Natural killer cell (primary cell): Measurements from ENCODE around the gene SRP14. TPM values are rescaled to one million over a fixed set of nuclear protein-coding genes. Genes with fewer than 3 reads are reported as not detected.
"Not testable (repeated sequence)": the region's sequence is repeated elsewhere in the genome, so short reads cannot be mapped to it uniquely, and the experiment has no call there.

ENCODE experiments used
- ATAC-seq, 3 donors: fragments of 150-1000 bp in 2 of 3; fragments of 200-7000 bp in 1 of 3; cut with Tn5 transposase; 1 replicate in 1 of 3; 2 replicates in 2 of 3; pipeline ENCODE4 v1.10.0; 2021; ENCODE audit warnings: mild to moderate bottlenecking in 2 of 3, moderate library complexity in 2 of 3
- DNase-seq, 2 donors: peaks; one replicate each; pipeline versions ENCODE4 v3.0.0 to v3.0.0-alpha.2; 2013 to 2021; ENCODE audit warnings: mixed read lengths in 1 of 2
- H3K27ac ChIP-seq: one replicate; pipeline ENCODE4 v1.5.1; 2013; ENCODE audit warnings: mild to moderate bottlenecking, low read length
- H3K27me3 ChIP-seq: one replicate; pipeline ENCODE4 v1.6.1; 2013; ENCODE audit warnings: low read length; ENCODE audit not compliant: control insufficient read depth, insufficient read depth
- H3K36me3 ChIP-seq: one replicate; pipeline ENCODE4 v1.6.1; 2013; ENCODE audit warnings: low read length; ENCODE audit not compliant: control insufficient read depth, insufficient read depth
- H3K4me1 ChIP-seq: one replicate; pipeline ENCODE4 v1.6.1; 2013; ENCODE audit warnings: low read length; ENCODE audit not compliant: control insufficient read depth, insufficient read depth
- H3K4me3 ChIP-seq: one replicate; pipeline ENCODE4 v1.5.1; 2013; ENCODE audit warnings: low read length
- H3K9me3 ChIP-seq: one replicate; pipeline ENCODE4 v1.6.1; 2013; ENCODE audit warnings: low read length; ENCODE audit not compliant: control insufficient read depth, insufficient read depth
- H3K27ac Mint-ChIP-seq, 2 donors: one replicate each; pipeline ENCODE4 v1.8.0; 2022; ENCODE audit warnings: mild to moderate bottlenecking in 2 of 2, mixed read lengths in 2 of 2, moderate library complexity in 1 of 2
- H3K27me3 Mint-ChIP-seq, 2 donors: one replicate each; pipeline ENCODE4 v1.8.0; 2022; ENCODE audit warnings: low read depth in 2 of 2, mixed read lengths in 2 of 2
- H3K36me3 Mint-ChIP-seq: one replicate; pipeline ENCODE4 v1.8.0; 2022; ENCODE audit warnings: mixed read lengths
- H3K4me1 Mint-ChIP-seq, 2 donors: one replicate each; pipeline ENCODE4 v1.8.0; 2022; ENCODE audit warnings: mixed read lengths in 2 of 2
- H3K4me3 Mint-ChIP-seq: one replicate; pipeline ENCODE4 v1.8.0; 2022; ENCODE audit warnings: mild to moderate bottlenecking, moderate library complexity, mixed read lengths
- H3K9me3 Mint-ChIP-seq, 2 donors: one replicate each; pipeline ENCODE4 v1.8.0; 2022; ENCODE audit warnings: mixed read lengths in 2 of 2
- CTCF ChIP-seq: fragments of 200-600 bp; IDR thresholded peaks from one replicate; pipeline ENCODE4 v1.8.0; 2022; ENCODE audit warnings: antibody characterized with exemption
- WGBS: methylation state at CpG from one replicate; pipeline ENCODE4 v1.1.7; 2013; ENCODE audit warnings: missing lambda C conversion rate; ENCODE audit not compliant: insufficient coverage; 5-methylcytosine and 5-hydroxymethylcytosine counted together
- intact Hi-C: fragments of 100-400 bp; cut with micrococcal nuclease; formaldehyde crosslinking; loops from one replicate; pipeline ENCODE4 v1.14.2; 2022
- total RNA-seq, 4 donors: library from RNA; stranded (reverse); fragments of 120-200 nt in 1 of 4; gene quantifications; one replicate each; pipeline versions ENCODE4 v1.2.3 to v1.2.4, GENCODE V29; 2013 to 2022

The SRP14 gene
- total RNA-seq, 3 donors from 2014 or later (not counting 1 experiment from before 2014, with no cell fraction given): 126 to 143 (median 127) TPM

GRCh38 chr15:40040293-40040635, 1.3 kb upstream of the SRP14 start:
- Histone ChIP-seq H3K9me3 (no peaks in the 10 kb centered on the region), H3K36me3 (peaks cover 22% of the 10 kb centered on the region), H3K4me1 (peaks cover 27% of the 10 kb centered on the region), H3K27me3 (no peaks in the 10 kb centered on the region), H3K4me3 (no peak overlapping the region), H3K27ac (no peak overlapping the region)
- DNase-seq (no peak), ATAC-seq (no peak)
- Mint-ChIP-seq H3K9me3 (no peaks in the 10 kb centered on the region), H3K4me1 (peaks cover 39 to 46% of the 10 kb centered on the region in 2 donors), H3K4me3 (peak overlapping the region; percentile 75), H3K27ac (peak overlapping the region; percentile 96 to 99), H3K27me3 (no peaks in the 10 kb centered on the region), H3K36me3 (peaks cover 13% of the 10 kb centered on the region)
- WGBS: 73% methylated on average over 6 of the region's 6 CpGs
- TF ChIP-seq CTCF: no peak
- intact Hi-C loops: no loop called here

- no peak for DNase-seq
- peak overlapping the region; percentile 99 for H3K4me3 Mint-ChIP-seq
These were observed 725 bp downstream of the SRP14 start for GRCh38 chr15:40038275-40038637.

GRCh38 chr15:40037721-40038120, 1.3 kb downstream of the SRP14 start:
- H3K36me3 Mint-ChIP-seq: peaks cover 20% of the 10 kb centered on the region
- H3K4me1 ChIP-seq: peaks cover 18% of the 10 kb centered on the region
- no peaks in the 10 kb centered on the region for H3K9me3 ChIP-seq
- no peak for ATAC-seq
- H3K9me3 Mint-ChIP-seq: no peaks in the 10 kb centered on the region
- intact Hi-C loops: loop anchor here (10.0 kb wide), 1 partner anchor 253 kb away; the partner anchor contains the start of gene FSIP1
- peak overlapping the region; percentile 93 for H3K27ac ChIP-seq
- no peak overlapping the region for H3K4me3 ChIP-seq
- H3K27me3 ChIP-seq: no peaks in the 10 kb centered on the region
- peak overlapping the region; percentile 99 for H3K4me3 Mint-ChIP-seq
- peak overlapping the region; percentile 96 to 99 for H3K27ac Mint-ChIP-seq
- peaks cover 43% of the 10 kb centered on the region for H3K36me3 ChIP-seq
- peaks cover 35 to 45% of the 10 kb centered on the region in 2 donors for H3K4me1 Mint-ChIP-seq
- DNase-seq: no peak
- WGBS: 42% methylated on average over 3 of the region's 3 CpGs
- no peak for TF ChIP-seq CTCF
- H3K27me3 Mint-ChIP-seq: no peaks in the 10 kb centered on the region

More at GRCh38 chr15:40038275-40038637, 725 bp downstream of the SRP14 start:
- no peaks in the 10 kb centered on the region for H3K9me3 ChIP-seq
- no peak for ATAC-seq
- no peaks in the 10 kb centered on the region for H3K27me3 Mint-ChIP-seq
- H3K27ac Mint-ChIP-seq: peak overlapping the region; percentile 96 to 99
- WGBS: 5% methylated on average over 18 of the region's 18 CpGs
- no peaks in the 10 kb centered on the region for H3K27me3 ChIP-seq
- no peak for TF ChIP-seq CTCF
- peaks cover 18% of the 10 kb centered on the region for H3K4me1 ChIP-seq
- intact Hi-C loops: loop anchor here (10.0 kb wide), 1 partner anchor 253 kb away; the partner anchor contains the start of gene FSIP1
- no peaks in the 10 kb centered on the region for H3K9me3 Mint-ChIP-seq
- peaks cover 35 to 45% of the 10 kb centered on the region in 2 donors for H3K4me1 Mint-ChIP-seq
- peak overlapping the region; percentile 93 for H3K4me3 ChIP-seq
- H3K27ac ChIP-seq: peak overlapping the region; percentile 93
- H3K36me3 ChIP-seq: peaks cover 39% of the 10 kb centered on the region
- peaks cover 20% of the 10 kb centered on the region for H3K36me3 Mint-ChIP-seq

GRCh38 chr15:40035182-40035581, 3.8 kb downstream of the SRP14 start:
- H3K9me3 Mint-ChIP-seq, H3K4me3 ChIP-seq, H3K27ac Mint-ChIP-seq, ATAC-seq, DNase-seq, H3K27ac ChIP-seq, H3K9me3 ChIP-seq, H3K27me3 ChIP-seq, H3K27me3 Mint-ChIP-seq, H3K4me3 Mint-ChIP-seq: not testable (repeated sequence)
- peaks cover 20% of the 10 kb centered on the region for H3K36me3 Mint-ChIP-seq
- H3K4me1 Mint-ChIP-seq: peaks cover 35 to 46% of the 10 kb centered on the region in 2 donors
- WGBS: 100% methylated on average over 1 of the region's 1 CpG
- intact Hi-C loops: loop anchor here (10.0 kb wide), 1 partner anchor 250 kb away; the partner anchor contains the start of gene FSIP1
- H3K36me3 ChIP-seq: peaks cover 58% of the 10 kb centered on the region
- peaks cover 17% of the 10 kb centered on the region for H3K4me1 ChIP-seq
